HG03439 (cell line): ENCODE measurements around the gene SCYGR1.
"Not testable (repeated sequence)": the region's sequence is repeated elsewhere in the genome, so short reads cannot be mapped to it uniquely, and the experiment has no call there.

Experiments
- ATAC-seq: cut with Tn5 transposase; IDR thresholded peaks from one replicate; pipeline ENCODE4 v1.9.1; 2021; ENCODE audit warnings: mild to moderate bottlenecking, moderate library complexity; ENCODE audit not compliant: unreplicated experiment

Gene SCYGR1

GRCh38 chr2:227374158-227374557 is 13.6 kb downstream of the SCYGR1 start:
- no peak for ATAC-seq

- ATAC-seq = no peak
Measured at GRCh38 chr2:227373389-227373788, 14.4 kb downstream of the SCYGR1 start.

- no peak for ATAC-seq
Measured at GRCh38 chr2:227370791-227371312, 16.9 kb downstream of the SCYGR1 start.

GRCh38 chr2:227370092-227370491 is 17.7 kb downstream of the SCYGR1 start:
- ATAC-seq = no peak

- ATAC-seq = no peak
Measured at GRCh38 chr2:227368574-227368973, 19.2 kb downstream of the SCYGR1 start.

GRCh38 chr2:227367427-227367795 is 20.3 kb downstream of the SCYGR1 start:
- no peak for ATAC-seq

- ATAC-seq = no peak
Measured at GRCh38 chr2:227366769-227367426, 20.9 kb downstream of the SCYGR1 start.

GRCh38 chr2:227365833-227366232 is 21.9 kb downstream of the SCYGR1 start:
- ATAC-seq = no peak

GRCh38 chr2:227364585-227365263 is 23.0 kb downstream of the SCYGR1 start:
- ATAC-seq = not testable (repeated sequence)

GRCh38 chr2:227363756-227364155 is 24.0 kb downstream of the SCYGR1 start:
- ATAC-seq = no peak

GRCh38 chr2:227360351-227360750 is 27.4 kb downstream of the SCYGR1 start:
- no peak for ATAC-seq

GRCh38 chr2:227351639-227352038 is 36.1 kb downstream of the SCYGR1 start:
- ATAC-seq = peak; percentile 71

GRCh38 chr2:227349989-227350612 is 37.6 kb downstream of the SCYGR1 start:
- no peak for ATAC-seq

- no peak for ATAC-seq
Measured at GRCh38 chr2:227348324-227348723, 39.4 kb downstream of the SCYGR1 start.

- no peak for ATAC-seq
Measured at GRCh38 chr2:227347117-227347516, 40.6 kb downstream of the SCYGR1 start.

- no peak for ATAC-seq
Measured at GRCh38 chr2:227344231-227344630, 43.5 kb downstream of the SCYGR1 start.

GRCh38 chr2:227341553-227341952 is 46.2 kb downstream of the SCYGR1 start:
- no peak for ATAC-seq

- no peak for ATAC-seq
Measured at GRCh38 chr2:227340106-227340505, 47.6 kb downstream of the SCYGR1 start.

- no peak for ATAC-seq
Measured at GRCh38 chr2:227339098-227339599, 48.6 kb downstream of the SCYGR1 start.
